Naive thymus-derived CD4-positive, alpha-beta T cell (primary cell): ENCODE data around the gene NEU4. TPM values are rescaled to one million over a fixed set of nuclear protein-coding genes. Genes with fewer than 3 reads are reported as not detected.

Experiments
- ATAC-seq: fragments of 150-1000 bp; cut with Tn5 transposase; 2 replicates; pipeline ENCODE4 v1.10.0; 2021; ENCODE audit warnings: mild to moderate bottlenecking, moderate library complexity
- CTCF ChIA-PET: fragments of 350-600 bp; sonication (Branson Sonifier 250); formaldehyde crosslinking; loops from one replicate; lab custom pipeline; 2021; ENCODE audit warnings: antibody characterized with exemption; lab: Charles Lee
- POLR2A ChIA-PET: fragments of 350-600 bp; sonication (Branson Sonifier 250); formaldehyde crosslinking; loops from one replicate; lab custom pipeline; 2021; ENCODE audit warnings: antibody characterized with exemption, inconsistent platforms; lab: Charles Lee
- DNase-seq, 9 donors: peaks; one replicate each; pipeline versions ENCODE4 v3.0.0 to v3.0.0-alpha.2; 2020 to 2022; ENCODE audit warnings: mixed read lengths in 1 of 9
- H3K27ac ChIP-seq: one replicate; pipeline ENCODE4 v1.7.0; 2013; ENCODE audit warnings: mild to moderate bottlenecking, low read depth, low read length, moderate library complexity
- H3K27me3 ChIP-seq, 2 donors: one replicate each; pipeline ENCODE4 v1.7.0; 2013; ENCODE audit warnings: low read length in 2 of 2, mild to moderate bottlenecking in 2 of 2, moderate library complexity in 2 of 2; ENCODE audit not compliant: control insufficient read depth in 2 of 2, insufficient read depth in 2 of 2
- H3K36me3 ChIP-seq, 3 experiments: 1 replicate in 2 of 3; 2 replicates in 1 of 3; pipeline ENCODE4 v1.7.0; 2013; ENCODE audit warnings: low read length in 3 of 3, mild to moderate bottlenecking in 3 of 3, moderate library complexity in 1 of 3; ENCODE audit not compliant: insufficient read depth in 3 of 3, control insufficient read depth in 2 of 3
- H3K4me1 ChIP-seq, 2 donors: one replicate each; pipeline ENCODE4 v1.7.0; 2013; ENCODE audit warnings: low read length in 2 of 2, mild to moderate bottlenecking in 2 of 2, moderate library complexity in 1 of 2; ENCODE audit not compliant: control insufficient read depth in 2 of 2, insufficient read depth in 2 of 2
- H3K4me3 ChIP-seq: 2 replicates; pipeline ENCODE4 v1.7.0; 2013; ENCODE audit warnings: mild to moderate bottlenecking, low read length
- H3K9me3 ChIP-seq, 3 experiments: 1 replicate in 2 of 3; 2 replicates in 1 of 3; pipeline ENCODE4 v1.7.0; 2013; ENCODE audit warnings: low read length in 3 of 3; ENCODE audit not compliant: control insufficient read depth in 2 of 3
- H3K27ac Mint-ChIP-seq, 9 donors: one replicate each; pipeline ENCODE4 v1.8.0; 2020 to 2022; ENCODE audit warnings: mixed read lengths in 9 of 9, mild to moderate bottlenecking in 8 of 9, moderate library complexity in 5 of 9, inconsistent platforms in 2 of 9
- H3K27me3 Mint-ChIP-seq, 5 donors: one replicate each; pipeline ENCODE4 v1.8.0; 2021 to 2022; ENCODE audit warnings: mixed read lengths in 5 of 5, mild to moderate bottlenecking in 1 of 5
- H3K36me3 Mint-ChIP-seq, 5 donors: one replicate each; pipeline ENCODE4 v1.8.0; 2020 to 2022; ENCODE audit warnings: mixed read lengths in 5 of 5, mild to moderate bottlenecking in 3 of 5, inconsistent platforms in 1 of 5
- H3K4me1 Mint-ChIP-seq, 7 donors: one replicate each; pipeline ENCODE4 v1.8.0; 2020 to 2022; ENCODE audit warnings: mixed read lengths in 7 of 7, mild to moderate bottlenecking in 3 of 7, inconsistent platforms in 1 of 7
- H3K4me3 Mint-ChIP-seq, 10 donors: one replicate each; pipeline ENCODE4 v1.8.0; 2020 to 2022; ENCODE audit warnings: mild to moderate bottlenecking in 10 of 10, mixed read lengths in 10 of 10, moderate library complexity in 6 of 10, inconsistent platforms in 2 of 10
- H3K9me3 Mint-ChIP-seq, 11 donors: one replicate each; pipeline ENCODE4 v1.8.0; 2020 to 2022; ENCODE audit warnings: mixed read lengths in 11 of 11, mild to moderate bottlenecking in 4 of 11, inconsistent platforms in 1 of 11, moderate library complexity in 1 of 11
- intact Hi-C, 2 donors: fragments of 100-400 bp; cut with micrococcal nuclease; formaldehyde crosslinking; loops; one replicate each; pipeline ENCODE4 v1.15.1; 2023
- polyA plus RNA-seq, 2 donors: library from polyadenylated mRNA; unstranded; fragments of 300-500 nt; fragmentation: Illumina TruSeq; gene quantifications; one replicate each; pipeline ENCODE4 v1.2.3, GENCODE V29; 2021
- total RNA-seq, 6 experiments: library from RNA in 5 of 6; stranded (reverse) in 5 of 6; gene quantifications; 1 replicate in 5 of 6; 2 replicates in 1 of 6; pipeline ENCODE4 v1.2.3 and lab custom pipeline; 2021 to 2026

NEU4 gene
- total and polyA plus RNA-seq, 7 experiments from 2014 or later = 1.1 to 13.9 (median 1.2) TPM; not detected in 4

- CTCF ChIA-PET = no interaction called here
- Mint-ChIP-seq H3K27me3 (peaks cover 0 to 6% (median 0%) of the 10 kb centered on the region in 5 donors), H3K4me1 (peaks cover 12 to 16% (median 15%) of the 10 kb centered on the region in 7 donors), H3K27ac (no peak overlapping the region), H3K36me3 (no peaks in the 10 kb centered on the region), H3K9me3 (no peaks in the 10 kb centered on the region), H3K4me3 (no peak overlapping the region)
- Histone ChIP-seq H3K27me3 (no peaks in the 10 kb centered on the region), H3K36me3 (no peaks in the 10 kb centered on the region), H3K4me3 (no peak overlapping the region), H3K9me3 (no peaks in the 10 kb centered on the region), H3K4me1 (peaks cover 6 to 10% of the 10 kb centered on the region in 2 donors), H3K27ac (no peak overlapping the region)
- POLR2A ChIA-PET = no interaction called here
- ATAC-seq = no peak
- DNase-seq = no peak
- intact Hi-C loops = no loop called here
Observed at GRCh38 chr2:241849616-241850543, 40.9 kb downstream of the NEU4 start.

GRCh38 chr2:241850544-241851324, 41.7 kb downstream of the NEU4 start:
- Histone ChIP-seq H3K36me3 (no peaks in the 10 kb centered on the region), H3K9me3 (no peaks in the 10 kb centered on the region), H3K4me1 (peaks cover 0 to 4% of the 10 kb centered on the region in 2 donors), H3K27ac (no peak overlapping the region), H3K4me3 (no peak overlapping the region), H3K27me3 (no peaks in the 10 kb centered on the region)
- Mint-ChIP-seq H3K27me3 (peaks cover 0 to 6% (median 0%) of the 10 kb centered on the region in 5 donors), H3K36me3 (no peaks in the 10 kb centered on the region), H3K9me3 (no peaks in the 10 kb centered on the region), H3K27ac (no peak overlapping the region), H3K4me3 (no peak overlapping the region), H3K4me1 (peaks cover 5 to 10% (median 7%) of the 10 kb centered on the region in 7 donors)
- POLR2A ChIA-PET = no interaction called here
- no peak for DNase-seq
- CTCF ChIA-PET = no interaction called here
- intact Hi-C loops = no loop called here
- no peak for ATAC-seq

GRCh38 chr2:241851325-241852115, 42.5 kb downstream of the NEU4 start:
- Histone ChIP-seq H3K27me3 (no peaks in the 10 kb centered on the region), H3K9me3 (no peaks in the 10 kb centered on the region), H3K4me1 (peaks cover 0 to 5% of the 10 kb centered on the region in 2 donors), H3K36me3 (no peaks in the 10 kb centered on the region), H3K4me3 (no peak overlapping the region), H3K27ac (no peak overlapping the region)
- H3K36me3 Mint-ChIP-seq = no peaks in the 10 kb centered on the region
- no peaks in the 10 kb centered on the region for H3K9me3 Mint-ChIP-seq
- CTCF ChIA-PET = no interaction called here
- peaks cover 0 to 6% (median 1%) of the 10 kb centered on the region in 7 donors for H3K4me1 Mint-ChIP-seq
- no peak for DNase-seq
- intact Hi-C loops = no loop called here
- POLR2A ChIA-PET = no interaction called here
- no peak overlapping the region for H3K4me3 Mint-ChIP-seq
- H3K27me3 Mint-ChIP-seq = peaks cover 0 to 2% (median 0%) of the 10 kb centered on the region in 5 donors
- no peak overlapping the region for H3K27ac Mint-ChIP-seq
- ATAC-seq = no peak

- Mint-ChIP-seq H3K36me3 (no peaks in the 10 kb centered on the region), H3K27ac (no peak overlapping the region), H3K4me1 (peaks cover 0 to 9% (median 0%) of the 10 kb centered on the region in 7 donors), H3K27me3 (no peaks in the 10 kb centered on the region), H3K9me3 (no peaks in the 10 kb centered on the region), H3K4me3 (no peak overlapping the region)
- DNase-seq = peak in 1 of 9 donors; percentile 5
- Histone ChIP-seq H3K9me3 (no peaks in the 10 kb centered on the region), H3K27ac (no peak overlapping the region), H3K4me3 (no peak overlapping the region), H3K4me1 (peaks cover 0 to 8% of the 10 kb centered on the region in 2 donors), H3K27me3 (no peaks in the 10 kb centered on the region), H3K36me3 (no peaks in the 10 kb centered on the region)
- intact Hi-C loops = no loop called here
- CTCF ChIA-PET = no interaction called here
- POLR2A ChIA-PET = no interaction called here
- no peak for ATAC-seq
Observed at GRCh38 chr2:241852116-241852980, 43.4 kb downstream of the NEU4 start.

GRCh38 chr2:241852981-241853631, 44.1 kb downstream of the NEU4 start:
- Histone ChIP-seq H3K36me3 (no peaks in the 10 kb centered on the region), H3K27ac (no peak overlapping the region), H3K27me3 (no peaks in the 10 kb centered on the region), H3K4me3 (no peak overlapping the region), H3K4me1 (peaks cover 1 to 8% of the 10 kb centered on the region in 2 donors), H3K9me3 (no peaks in the 10 kb centered on the region)
- ChIA-PET POLR2A (no interaction called here), CTCF (no interaction called here)
- intact Hi-C loops = no loop called here
- DNase-seq = no peak
- Mint-ChIP-seq H3K4me3 (no peak overlapping the region), H3K27me3 (no peaks in the 10 kb centered on the region), H3K9me3 (no peaks in the 10 kb centered on the region), H3K36me3 (no peaks in the 10 kb centered on the region), H3K4me1 (peaks cover 0 to 9% (median 3%) of the 10 kb centered on the region in 7 donors), H3K27ac (no peak overlapping the region)
- no peak for ATAC-seq
